ENCODE results near the gene SLFN14.
"Not testable (repeated sequence)": the region's sequence is repeated elsewhere in the genome, so short reads cannot be mapped to it uniquely, and the experiment has no call there.

Gene SLFN14

GRCh38 chr17:35560703-35561102, at the start of gene SLFN14:
TSS of gene SLFN14 (minus strand) at chr17:35560819. CDS start at chr17:35558062, 2,757 bp downstream.
- no peak for DNase-seq (ENCODE audit: low read depth)

- no peak for DNase-seq (ENCODE audit: low read depth)
Observed at GRCh38 chr17:35609831-35610230, 49.2 kb upstream of the SLFN14 start.

- no peak for DNase-seq (ENCODE audit: low read depth)
Observed at GRCh38 chr17:35607239-35607847, 46.7 kb upstream of the SLFN14 start.

DNA sequence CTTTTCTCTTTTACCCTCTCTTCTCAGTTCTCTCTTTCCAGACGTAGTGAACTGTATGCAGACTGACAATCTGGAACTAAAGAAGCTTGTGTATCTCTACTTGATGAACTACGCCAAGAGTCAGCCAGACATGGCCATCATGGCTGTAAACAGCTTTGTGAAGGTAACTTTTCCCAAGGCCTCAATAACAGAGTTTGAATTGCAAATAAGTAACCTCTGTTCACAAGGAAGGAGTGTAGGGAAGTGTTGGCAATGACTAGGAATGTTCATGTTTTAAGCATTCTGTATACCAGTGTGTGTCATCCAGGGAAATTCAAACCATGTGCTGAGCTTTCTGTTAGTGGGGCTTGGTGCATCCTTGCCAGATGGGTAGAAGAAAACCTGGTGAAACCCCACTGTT, 45.1 kb upstream of the SLFN14 start:
- no peak for DNase-seq (ENCODE audit: low read depth)

GRCh38 chr17:35603674-35604073, 43.1 kb upstream of the SLFN14 start:
- no peak for DNase-seq (ENCODE audit: low read depth)

GRCh38 chr17:35597604-35598003, 37.0 kb upstream of the SLFN14 start:
- DNase-seq (ENCODE audit: low read depth), result no peak

DNA sequence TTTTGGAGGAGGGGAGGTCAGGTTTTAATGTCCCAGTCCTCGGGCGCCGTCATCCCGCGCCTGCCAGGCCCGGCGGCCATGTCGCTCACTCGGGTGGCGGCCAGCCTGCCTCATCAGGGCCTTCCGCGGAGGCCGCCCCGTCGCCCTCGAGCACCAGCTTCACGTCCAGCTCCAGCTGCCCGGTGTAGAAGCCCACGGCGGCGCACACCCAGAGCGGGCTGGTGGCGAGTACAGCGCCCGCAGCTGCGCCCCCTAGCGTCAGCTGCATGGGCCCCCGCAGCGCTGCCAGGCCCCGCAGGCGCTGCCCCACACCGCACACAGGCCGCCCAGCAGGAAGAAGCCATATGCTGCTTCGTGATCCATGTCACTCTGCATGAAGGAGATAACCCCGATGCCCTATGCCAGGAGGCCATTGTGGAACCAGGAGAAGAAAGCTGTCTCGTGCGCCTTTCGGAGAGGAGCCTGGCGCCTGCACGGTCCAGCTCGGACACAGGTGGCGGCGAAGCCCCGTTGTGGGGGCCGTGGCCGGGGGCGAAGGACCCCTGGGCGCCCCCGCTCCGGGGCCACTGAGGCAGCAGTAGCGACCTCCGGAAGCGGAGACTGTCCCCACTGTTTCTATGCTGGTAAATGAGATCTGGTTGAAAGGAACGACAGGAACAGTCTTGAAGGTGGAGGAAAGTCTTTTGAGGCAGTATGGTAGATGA, 36.1 kb upstream of the SLFN14 start:
- no peak for DNase-seq (ENCODE audit: low read depth)

GRCh38 chr17:35596072-35596471, 35.5 kb upstream of the SLFN14 start:
- DNase-seq (ENCODE audit: low read depth), result no peak

GRCh38 chr17:35588196-35588920, 27.7 kb upstream of the SLFN14 start:
- DNase-seq (ENCODE audit: low read depth), result peak; percentile 72

GRCh38 chr17:35587074-35587961, 26.7 kb upstream of the SLFN14 start, which contains the start of gene AP2B1:
TSS of gene AP2B1 (plus strand) at chr17:35587322. CDS start at chr17:35594031, 6,709 bp downstream.
- peak; percentile 95 for DNase-seq (ENCODE audit: low read depth)

- DNase-seq (ENCODE audit: low read depth), result no peak
Observed at GRCh38 chr17:35586569-35587073, 26.0 kb upstream of the SLFN14 start.

GRCh38 chr17:35584061-35584460, 23.4 kb upstream of the SLFN14 start:
- DNase-seq (ENCODE audit: low read depth), result no peak

- no peak for DNase-seq (ENCODE audit: low read depth)
Observed at GRCh38 chr17:35578929-35579432, 18.4 kb upstream of the SLFN14 start.

DNA sequence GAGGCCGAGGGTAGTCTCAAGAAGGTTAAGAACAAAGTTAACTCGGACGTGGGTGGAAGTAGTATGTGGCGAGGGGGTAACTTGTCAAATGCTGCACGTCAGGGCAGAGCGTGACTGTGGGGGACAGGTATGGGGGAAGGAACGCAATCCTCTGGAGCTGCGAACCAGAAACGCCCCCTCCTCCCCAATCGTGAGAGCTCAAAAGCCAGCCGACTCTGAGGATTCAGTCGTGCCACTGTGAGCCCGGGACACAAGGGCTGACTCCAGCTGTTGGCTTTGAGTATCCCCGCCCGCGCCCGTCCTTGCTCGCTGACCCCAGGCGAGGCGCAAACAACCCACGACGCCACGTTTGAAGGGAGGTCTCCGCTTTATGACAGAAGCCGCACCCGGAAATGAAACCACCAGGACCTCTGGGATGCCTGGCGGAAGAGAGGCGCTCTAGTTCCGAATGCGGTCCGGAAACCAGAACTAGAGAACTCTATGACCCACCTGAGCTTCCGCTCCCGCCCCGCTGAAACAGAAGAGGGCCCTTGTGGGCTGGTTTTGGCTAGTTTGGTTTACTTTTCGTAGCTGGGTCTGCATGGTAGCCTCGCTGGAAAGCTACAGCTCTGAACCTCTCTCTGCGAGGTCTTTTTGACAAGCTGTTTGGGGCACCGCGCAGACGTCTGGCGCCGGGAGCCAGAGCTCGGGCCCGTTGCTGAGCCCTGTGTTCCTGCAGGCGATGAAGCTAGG, 17.7 kb upstream of the SLFN14 start, which contains the start of gene PEX12:
Gene PEX12 (minus strand): TSS at position 375 of the 732 bp plus-strand sequence. CDS start 550 bp downstream, outside the sequence.
- peak; percentile 87 for DNase-seq (ENCODE audit: low read depth)

GRCh38 chr17:35577830-35578196, 17.2 kb upstream of the SLFN14 start:
- DNase-seq (ENCODE audit: low read depth), result peak; percentile 13

- DNase-seq (ENCODE audit: low read depth), result no peak
Observed at GRCh38 chr17:35575759-35576158, 15.1 kb upstream of the SLFN14 start.

GRCh38 chr17:35569405-35569804, 8.8 kb upstream of the SLFN14 start:
- no peak for DNase-seq (ENCODE audit: low read depth)

DNA sequence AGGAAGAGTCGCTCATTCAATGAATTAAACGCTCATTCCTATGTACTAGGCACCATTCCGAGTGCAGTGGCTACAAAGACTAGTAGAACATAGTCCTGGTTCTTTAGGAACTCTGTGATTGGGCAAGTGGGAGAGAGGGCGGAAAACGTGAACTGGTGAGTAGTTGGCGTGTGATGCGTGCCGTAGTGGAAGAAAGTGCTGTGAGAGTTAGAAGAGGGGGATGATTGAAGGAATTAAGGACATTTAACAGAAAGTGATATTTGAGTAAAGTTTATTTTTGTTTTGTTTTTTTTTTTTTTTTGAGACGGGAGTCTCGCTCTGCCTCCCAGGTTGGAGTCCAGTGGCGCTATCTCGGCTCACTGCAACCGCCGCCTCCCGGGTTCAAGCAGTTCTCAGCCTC, 7.9 kb upstream of the SLFN14 start:
- DNase-seq (ENCODE audit: low read depth), result peak; percentile 61

DNA sequence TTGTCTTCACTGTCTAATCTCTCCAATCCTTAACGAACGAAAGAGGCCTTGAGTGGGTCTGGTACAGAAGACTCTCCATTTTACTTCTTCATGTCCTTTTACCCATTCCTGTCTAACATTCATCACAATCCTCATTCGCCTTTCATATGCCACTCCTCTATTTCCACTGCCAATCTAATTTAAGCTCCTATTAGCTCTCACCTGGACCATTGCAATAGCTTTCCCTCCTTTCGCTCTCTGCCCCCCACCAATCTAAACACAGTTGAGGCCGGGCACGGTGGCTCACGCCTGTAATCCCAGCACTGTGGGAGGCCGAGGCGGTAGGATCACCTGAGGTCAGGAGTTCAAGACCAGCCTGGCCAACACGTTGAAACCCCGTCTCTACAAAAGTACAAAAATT, 6.3 kb upstream of the SLFN14 start:
- DNase-seq (ENCODE audit: low read depth), result no peak

- DNase-seq (ENCODE audit: low read depth), result not testable (repeated sequence)
Observed at GRCh38 chr17:35563181-35563580, 2.6 kb upstream of the SLFN14 start.
